OCI-LY1 (cell line): Measurements from ENCODE around the gene FCF1.

Experiments used
- H2AFZ ChIP-seq: fragments of 200-600 bp; sonication (generic), shearing (Covaris generic); 2 replicates; pipeline ENCODE4 v1.6.0; 2014; ENCODE audit warnings: antibody characterized with exemption, mild to moderate bottlenecking, low read length
- H3F3A ChIP-seq: fragments of 200-600 bp; sonication (generic), shearing (Covaris generic); 2 replicates; pipeline ENCODE4 v1.6.0; 2014; ENCODE audit warnings: mild to moderate bottlenecking, antibody characterized with exemption, low read length, moderate library complexity; ENCODE audit not compliant: insufficient read depth
- H3K27ac ChIP-seq: fragments of 200-600 bp; sonication (generic); 2 replicates; pipeline ENCODE4 v1.5.1; 2014; ENCODE audit warnings: low read length, mixed run types, mild to moderate bottlenecking, low read depth; ENCODE audit not compliant: poor library complexity, severe bottlenecking
- H3K27me3 ChIP-seq: fragments of 200-600 bp; sonication (generic); 2 replicates; pipeline ENCODE4 v1.6.0; 2014; ENCODE audit warnings: antibody characterized with exemption, mild to moderate bottlenecking, low read length, moderate library complexity; ENCODE audit not compliant: insufficient read depth
- H3K36me3 ChIP-seq: fragments of 200-600 bp; sonication (generic); 2 replicates; pipeline ENCODE4 v1.6.1; 2014; ENCODE audit warnings: mild to moderate bottlenecking, antibody characterized with exemption, low read length, moderate library complexity, mixed read lengths; ENCODE audit not compliant: insufficient read depth
- H3K4me1 ChIP-seq: fragments of 200-600 bp; sonication (generic); 2 replicates; pipeline ENCODE4 v1.5.1; 2014; ENCODE audit warnings: mild to moderate bottlenecking, low read length, moderate library complexity; ENCODE audit not compliant: insufficient read depth, severe bottlenecking
- H3K4me2 ChIP-seq: fragments of 200-600 bp; sonication (generic), shearing (Covaris generic); 2 replicates; pipeline ENCODE4 v1.6.1; 2014; ENCODE audit warnings: low read length
- H3K4me3 ChIP-seq: fragments of 200-600 bp; sonication (generic); 2 replicates; pipeline ENCODE4 v1.5.1; 2014; ENCODE audit warnings: low read length, low read depth, mild to moderate bottlenecking, mixed read lengths; ENCODE audit not compliant: poor library complexity, severe bottlenecking
- H3K79me2 ChIP-seq: fragments of 200-600 bp; shearing (Covaris generic); 2 replicates; pipeline ENCODE4 v1.6.1; 2016; ENCODE audit warnings: mixed run types, low read length, mixed read lengths; ENCODE audit not compliant: insufficient read depth
- H3K9ac ChIP-seq: fragments of 200-600 bp; sonication (generic), shearing (Covaris generic); 2 replicates; pipeline ENCODE4 v1.6.1; 2014; ENCODE audit warnings: mild to moderate bottlenecking, low read length, mixed read lengths
- H3K9me2 ChIP-seq: fragments of 200-600 bp; sonication (generic), shearing (Covaris generic); 2 replicates; pipeline ENCODE4 v1.6.1; 2014; ENCODE audit warnings: low read depth, mild to moderate bottlenecking, low read length, mixed read lengths
- H3K9me3 ChIP-seq: fragments of 200-600 bp; shearing (Covaris generic); 2 replicates; pipeline ENCODE4 v1.6.1; 2014; ENCODE audit warnings: low read length, mixed read lengths
- H4K20me1 ChIP-seq: fragments of 200-600 bp; sonication (generic), shearing (Covaris generic); 2 replicates; pipeline ENCODE4 v1.6.0; 2016; ENCODE audit warnings: mild to moderate bottlenecking, low read length; ENCODE audit not compliant: insufficient read depth
- EZH2 ChIP-seq: fragments of 200-600 bp; sonication (generic), shearing (Covaris generic); IDR thresholded peaks from 2 replicates; pipeline ENCODE4 v1.8.0; 2017; ENCODE audit warnings: borderline replicate concordance, mixed run types, mild to moderate bottlenecking, antibody characterized with exemption, low read length, moderate library complexity, mixed read lengths
- TF ChIP-seq, protein P1 (sequence below): fragments of 200-600 bp; sonication (generic), shearing (Covaris generic); IDR thresholded peaks from 2 replicates; pipeline ENCODE4 v1.5.1; 2017; ENCODE audit warnings: mild to moderate bottlenecking, antibody characterized with exemption, low read length, moderate library complexity, mixed read lengths

Gene FCF1

DNA sequence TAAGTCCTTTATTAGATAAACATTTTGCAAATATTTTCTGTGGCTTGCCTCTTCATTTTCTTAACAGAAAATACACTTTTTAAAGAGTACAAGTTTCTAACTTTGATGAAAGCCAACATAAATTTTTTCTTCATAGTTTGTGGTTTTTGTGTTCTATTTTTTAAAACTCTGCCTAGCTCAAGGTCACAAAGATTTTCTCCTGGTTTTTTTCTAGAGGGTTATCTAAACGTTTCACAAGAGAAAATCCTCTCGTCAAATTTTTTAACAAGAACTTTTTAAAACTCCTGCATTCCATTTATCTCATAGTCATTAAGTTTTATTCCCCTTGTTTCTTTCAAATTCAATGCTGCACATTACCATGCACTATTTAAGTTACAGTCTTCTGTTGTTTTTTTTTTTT lies 8.3 kb upstream of the FCF1 start:
- Histone ChIP-seq H3K27ac (no peak overlapping the region), H3K4me2 (no peak overlapping the region), H3K79me2 (peaks cover 45% of the 10 kb centered on the region), H3F3A (no peaks in the 10 kb centered on the region), H3K4me3 (no peak overlapping the region), H3K4me1 (no peaks in the 10 kb centered on the region), H2AFZ (no peak overlapping the region), H3K9ac (no peak overlapping the region), H3K9me3 (peaks cover 14% of the 10 kb centered on the region; the same call in 1 of the 2 replicates), H4K20me1 (no peaks in the 10 kb centered on the region), H3K9me2 (no peaks in the 10 kb centered on the region), H3K36me3 (peaks cover 32% of the 10 kb centered on the region; the same call in 1 of the 2 replicates), H3K27me3 (no peaks in the 10 kb centered on the region)
- TF ChIP-seq, protein P1, sequence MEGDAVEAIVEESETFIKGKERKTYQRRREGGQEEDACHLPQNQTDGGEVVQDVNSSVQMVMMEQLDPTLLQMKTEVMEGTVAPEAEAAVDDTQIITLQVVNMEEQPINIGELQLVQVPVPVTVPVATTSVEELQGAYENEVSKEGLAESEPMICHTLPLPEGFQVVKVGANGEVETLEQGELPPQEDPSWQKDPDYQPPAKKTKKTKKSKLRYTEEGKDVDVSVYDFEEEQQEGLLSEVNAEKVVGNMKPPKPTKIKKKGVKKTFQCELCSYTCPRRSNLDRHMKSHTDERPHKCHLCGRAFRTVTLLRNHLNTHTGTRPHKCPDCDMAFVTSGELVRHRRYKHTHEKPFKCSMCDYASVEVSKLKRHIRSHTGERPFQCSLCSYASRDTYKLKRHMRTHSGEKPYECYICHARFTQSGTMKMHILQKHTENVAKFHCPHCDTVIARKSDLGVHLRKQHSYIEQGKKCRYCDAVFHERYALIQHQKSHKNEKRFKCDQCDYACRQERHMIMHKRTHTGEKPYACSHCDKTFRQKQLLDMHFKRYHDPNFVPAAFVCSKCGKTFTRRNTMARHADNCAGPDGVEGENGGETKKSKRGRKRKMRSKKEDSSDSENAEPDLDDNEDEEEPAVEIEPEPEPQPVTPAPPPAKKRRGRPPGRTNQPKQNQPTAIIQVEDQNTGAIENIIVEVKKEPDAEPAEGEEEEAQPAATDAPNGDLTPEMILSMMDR, result no peak
- TF ChIP-seq EZH2, result no peak

DNA sequence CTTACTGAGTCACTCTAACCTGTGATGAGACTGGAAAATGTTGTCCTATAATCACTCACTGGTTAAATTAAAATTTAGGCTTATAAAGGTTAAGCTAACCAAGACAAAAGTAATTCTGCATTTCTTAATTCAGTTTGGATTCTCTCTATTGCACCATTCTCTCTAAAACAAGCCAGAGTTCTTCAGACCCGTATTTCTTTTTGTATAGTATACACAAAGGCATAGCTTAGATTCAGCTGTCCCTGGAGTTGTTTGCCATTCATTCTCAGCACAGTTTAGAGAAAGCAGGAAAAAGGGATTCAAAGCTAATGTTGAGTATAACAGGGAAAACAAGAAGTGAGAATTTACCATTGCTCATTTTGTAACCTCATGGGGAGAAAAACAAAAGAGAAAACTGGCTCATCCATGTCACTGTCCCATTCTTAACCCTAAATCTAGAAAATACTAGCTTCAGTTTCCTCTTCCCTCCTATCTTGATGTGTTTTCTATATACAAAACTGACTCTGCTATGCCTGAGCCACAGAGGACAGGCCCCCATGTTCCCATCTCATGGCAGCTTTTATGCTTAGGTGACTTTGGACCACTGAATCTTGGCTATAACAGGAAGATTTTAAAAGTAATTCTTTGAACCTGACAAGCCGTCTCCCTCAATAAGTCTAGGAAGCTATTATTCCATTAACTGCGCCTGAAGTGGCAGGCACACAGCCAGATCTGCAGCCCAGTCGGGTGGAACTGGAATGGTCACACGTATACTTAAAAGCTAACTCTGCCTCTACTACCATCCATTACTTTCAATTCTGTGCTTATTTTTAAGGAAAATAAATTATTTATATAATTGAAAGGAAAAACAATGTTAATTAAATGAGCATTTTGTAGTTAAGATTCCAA lies 7.1 kb upstream of the FCF1 start:
- no peak overlapping the region for H3K4me3 ChIP-seq
- peaks cover 56% of the 10 kb centered on the region for H3K79me2 ChIP-seq
- H3K27ac ChIP-seq, result no peak overlapping the region
- no peak overlapping the region for H3K9ac ChIP-seq
- H3K4me2 ChIP-seq, result no peak overlapping the region
- TF ChIP-seq EZH2, result no peak
- TF ChIP-seq, protein P1, result no peak
- H3K9me2 ChIP-seq, result no peaks in the 10 kb centered on the region
- no peak overlapping the region for H2AFZ ChIP-seq
- H3K36me3 ChIP-seq, result peaks cover 24% of the 10 kb centered on the region; the same call in 1 of the 2 replicates
- no peaks in the 10 kb centered on the region for H4K20me1 ChIP-seq
- H3K9me3 ChIP-seq, result peaks cover 12% of the 10 kb centered on the region; the same call in 1 of the 2 replicates
- peaks cover 4% of the 10 kb centered on the region for H3K4me1 ChIP-seq
- H3K27me3 ChIP-seq, result no peaks in the 10 kb centered on the region
- H3F3A ChIP-seq, result no peaks in the 10 kb centered on the region

DNA sequence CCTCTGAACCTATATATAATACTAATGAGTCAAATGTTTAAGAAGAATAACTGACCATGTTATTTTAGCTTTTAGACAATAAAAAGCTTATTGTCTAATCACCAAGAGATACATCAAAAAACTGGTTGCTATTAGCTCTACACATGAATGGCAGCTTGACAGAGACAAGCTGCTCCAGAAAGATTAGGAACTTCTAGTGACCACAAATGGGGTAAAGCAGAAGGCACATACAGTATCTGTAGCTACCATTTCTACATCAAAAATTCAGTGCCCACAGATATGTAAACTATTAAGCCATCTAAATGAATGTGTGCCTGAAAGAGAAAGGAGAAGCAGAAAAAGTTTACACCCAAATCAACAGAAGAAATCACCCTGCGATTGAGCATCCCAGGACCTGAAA lies 2.5 kb upstream of the FCF1 start:
- Histone ChIP-seq H4K20me1 (no peaks in the 10 kb centered on the region), H3K36me3 (peaks cover 3% of the 10 kb centered on the region; the same call in 1 of the 2 replicates), H3K79me2 (peaks cover 67% of the 10 kb centered on the region), H3K9ac (no peak overlapping the region), H3K4me2 (no peak overlapping the region), H2AFZ (no peak overlapping the region), H3K27me3 (no peaks in the 10 kb centered on the region), H3K9me2 (no peaks in the 10 kb centered on the region), H3K4me1 (peaks cover 26% of the 10 kb centered on the region), H3K27ac (no peak overlapping the region), H3K9me3 (no peaks in the 10 kb centered on the region), H3F3A (no peaks in the 10 kb centered on the region), H3K4me3 (no peak overlapping the region)
- no peak for TF ChIP-seq EZH2
- TF ChIP-seq, protein P1, result no peak
